Gastroesophageal sphincter (tissue), 3 donors: ENCODE results near the gene MAPT.

ENCODE experiments used
- CTCF ChIP-seq, 4 experiments: fragments of 200-600 bp in 2 of 4; fragments of 450-650 bp in 2 of 4; sonication (generic) in 1 of 4; IDR thresholded peaks; one replicate each; pipeline ENCODE4 v1.5.1; 2017 to 2019; ENCODE audit warnings: antibody characterized with exemption in 4 of 4, mild to moderate bottlenecking in 2 of 4, moderate library complexity in 2 of 4
- POLR2A ChIP-seq, 2 donors: fragments of 450-650 bp; IDR thresholded peaks; one replicate each; pipeline ENCODE4 v1.6.1; 2017; ENCODE audit warnings: antibody characterized with exemption in 2 of 2, mild to moderate bottlenecking in 2 of 2, moderate library complexity in 1 of 2

DNA sequence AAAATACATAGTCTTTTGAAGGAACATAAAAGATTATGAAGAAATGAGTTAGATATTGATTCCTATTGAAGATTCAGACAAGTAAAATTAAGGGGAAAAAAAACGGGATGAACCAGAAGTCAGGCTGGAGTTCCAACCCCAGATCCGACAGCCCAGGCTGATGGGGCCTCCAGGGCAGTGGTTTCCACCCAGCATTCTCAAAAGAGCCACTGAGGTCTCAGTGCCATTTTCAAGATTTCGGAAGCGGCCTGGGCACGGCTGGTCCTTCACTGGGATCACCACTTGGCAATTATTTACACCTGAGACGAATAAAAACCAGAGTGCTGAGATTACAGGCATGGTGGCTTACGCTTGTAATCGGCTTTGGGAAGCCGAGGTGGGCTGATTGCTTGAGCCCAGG lies 114.2 kb downstream of the MAPT start:
- TF ChIP-seq POLR2A (IDR thresholded peaks at IDR 0.05) (no peak), CTCF (IDR thresholded peaks at IDR 0.05) (no peak)
